Activated naive CD4-positive, alpha-beta T cell treated with anti-CD3 and anti-CD28 coated beads, Interleukin-2, amount 50 U/mL, for 72 hours (primary cell): Measurements from ENCODE around the gene ACSF2. TPM values are rescaled to one million over a fixed set of nuclear protein-coding genes. Genes with fewer than 3 reads are reported as not detected.

ENCODE experiments used
- ATAC-seq, 2 donors: fragments of 150-1000 bp; cut with Tn5 transposase; 2 replicates each; pipeline ENCODE4 v1.10.0; 2021; ENCODE audit warnings: mild to moderate bottlenecking in 2 of 2, moderate library complexity in 2 of 2
- DNase-seq, 2 donors: peaks; one replicate each; pipeline ENCODE4 v3.0.0; 2021 to 2022; ENCODE audit warnings: low spot score in 2 of 2
- H3K27ac Mint-ChIP-seq, 2 donors: one replicate each; pipeline ENCODE4 v1.8.0; 2022; ENCODE audit warnings: mild to moderate bottlenecking in 2 of 2, mixed read lengths in 2 of 2
- H3K36me3 Mint-ChIP-seq, 2 donors: one replicate each; pipeline ENCODE4 v1.8.0; 2022; ENCODE audit warnings: mixed read lengths in 2 of 2
- H3K9me3 Mint-ChIP-seq, 2 donors: one replicate each; pipeline ENCODE4 v1.8.0; 2022; ENCODE audit warnings: mixed read lengths in 2 of 2
- total RNA-seq, 2 donors: library from RNA; stranded (reverse); gene quantifications; one replicate each; pipeline ENCODE4 v1.2.3, GENCODE V29; 2022

Gene ACSF2
- total RNA-seq, result 10 to 100 TPM; 23.6 to 27.3 TPM

GRCh38 chr17:50425682-50426471, at the start of gene ACSF2:
TSS of gene ACSF2 (plus strand) at chr17:50426218. CDS start at chr17:50426262, 44 bp downstream.
- Mint-ChIP-seq H3K9me3 (no peaks in the 10 kb centered on the region), H3K36me3 (no peaks in the 10 kb centered on the region), H3K27ac (peak within 1 kb of the TSS; percentile 63 to 77)
- ATAC-seq, result peak; percentile 92
- peak; percentile 65 to 75 for DNase-seq

GRCh38 chr17:50379351-50380132, 46.5 kb upstream of the ACSF2 start:
- peaks cover 20% of the 10 kb centered on the region in 2 donors for H3K36me3 Mint-ChIP-seq
- DNase-seq (no peak), ATAC-seq (no peak)
- no peak overlapping the region for H3K27ac Mint-ChIP-seq
- no peaks in the 10 kb centered on the region for H3K9me3 Mint-ChIP-seq

GRCh38 chr17:50380369-50381259, 45.4 kb upstream of the ACSF2 start:
- no peaks in the 10 kb centered on the region for H3K9me3 Mint-ChIP-seq
- peak overlapping the region; percentile 20 to 77 for H3K27ac Mint-ChIP-seq
- DNase-seq (no peak), ATAC-seq (no peak)
- H3K36me3 Mint-ChIP-seq, result peaks cover 17 to 20% of the 10 kb centered on the region in 2 donors

GRCh38 chr17:50381260-50381815, 44.7 kb upstream of the ACSF2 start:
- H3K36me3 Mint-ChIP-seq, result peaks cover 11 to 20% of the 10 kb centered on the region in 2 donors
- DNase-seq (no peak), ATAC-seq (no peak)
- peak overlapping the region; percentile 20 to 77 for H3K27ac Mint-ChIP-seq
- no peaks in the 10 kb centered on the region for H3K9me3 Mint-ChIP-seq

GRCh38 chr17:50381920-50382319, 44.1 kb upstream of the ACSF2 start:
- H3K9me3 Mint-ChIP-seq, result no peaks in the 10 kb centered on the region
- DNase-seq, result no peak
- H3K36me3 Mint-ChIP-seq, result peaks cover 9 to 20% of the 10 kb centered on the region in 2 donors
- no peak for ATAC-seq
- no peak overlapping the region for H3K27ac Mint-ChIP-seq

- peaks cover 9 to 20% of the 10 kb centered on the region in 2 donors for H3K36me3 Mint-ChIP-seq
- DNase-seq, result no peak
- no peak for ATAC-seq
Observed at GRCh38 chr17:50382931-50383330, 43.1 kb upstream of the ACSF2 start.

GRCh38 chr17:50386510-50386909, 39.5 kb upstream of the ACSF2 start:
- no peak for DNase-seq
- Mint-ChIP-seq H3K36me3 (peaks cover 4 to 9% of the 10 kb centered on the region in 2 donors), H3K27ac (peak overlapping the region; percentile 38 to 82), H3K9me3 (no peaks in the 10 kb centered on the region)
- ATAC-seq, result no peak

More at GRCh38 chr17:50382931-50383330, 43.1 kb upstream of the ACSF2 start:
- H3K27ac Mint-ChIP-seq, result no peak overlapping the region
- no peaks in the 10 kb centered on the region for H3K9me3 Mint-ChIP-seq

GRCh38 chr17:50388728-50389127, 37.3 kb upstream of the ACSF2 start:
- no peak for ATAC-seq
- no peaks in the 10 kb centered on the region for H3K9me3 Mint-ChIP-seq
- no peak overlapping the region for H3K27ac Mint-ChIP-seq
- peaks cover 4 to 7% of the 10 kb centered on the region in 2 donors for H3K36me3 Mint-ChIP-seq
- no peak for DNase-seq

GRCh38 chr17:50389534-50389933, 36.5 kb upstream of the ACSF2 start:
- Mint-ChIP-seq H3K36me3 (peaks cover 10 to 12% of the 10 kb centered on the region in 2 donors), H3K9me3 (no peaks in the 10 kb centered on the region), H3K27ac (peak overlapping the region in 1 of 2 donors; percentile 25)
- no peak for DNase-seq
- ATAC-seq, result no peak

GRCh38 chr17:50392621-50393020, 33.4 kb upstream of the ACSF2 start:
- ATAC-seq (no peak), DNase-seq (no peak)
- peaks cover 17 to 26% of the 10 kb centered on the region in 2 donors for H3K36me3 Mint-ChIP-seq
- no peak overlapping the region for H3K27ac Mint-ChIP-seq
- H3K9me3 Mint-ChIP-seq, result no peaks in the 10 kb centered on the region

- Mint-ChIP-seq H3K36me3 (peaks cover 17 to 26% of the 10 kb centered on the region in 2 donors), H3K27ac (no peak overlapping the region), H3K9me3 (no peaks in the 10 kb centered on the region)
- DNase-seq (no peak), ATAC-seq (no peak)
Observed at GRCh38 chr17:50393700-50394099, 32.3 kb upstream of the ACSF2 start.

GRCh38 chr17:50394711-50395110, 31.3 kb upstream of the ACSF2 start:
- Mint-ChIP-seq H3K27ac (peak overlapping the region in 1 of 2 donors; percentile 78), H3K9me3 (no peaks in the 10 kb centered on the region), H3K36me3 (peaks cover 17 to 26% of the 10 kb centered on the region in 2 donors)
- DNase-seq, result no peak
- ATAC-seq, result no peak

GRCh38 chr17:50396261-50397110, 29.5 kb upstream of the ACSF2 start:
- peak overlapping the region; percentile 78 to 100 for H3K27ac Mint-ChIP-seq
- DNase-seq (peak in 1 of 2 donors; percentile 17), ATAC-seq (peak; percentile 28 to 54)
- no peaks in the 10 kb centered on the region for H3K9me3 Mint-ChIP-seq
- H3K36me3 Mint-ChIP-seq, result peaks cover 17 to 26% of the 10 kb centered on the region in 2 donors

GRCh38 chr17:50397111-50397918, 28.7 kb upstream of the ACSF2 start, which contains the start of gene LRRC59:
TSS of gene LRRC59 (minus strand) at chr17:50397523. CDS start at chr17:50397317, 206 bp downstream.
- ATAC-seq, result peak; percentile 96 to 98
- Mint-ChIP-seq H3K27ac (peak within 1 kb of the TSS; percentile 78 to 100), H3K36me3 (peaks cover 17 to 26% of the 10 kb centered on the region in 2 donors), H3K9me3 (no peaks in the 10 kb centered on the region)
- peak; percentile 93 to 99 for DNase-seq
